Right lobe of liver (tissue), 4 donors: ENCODE data around the gene NME3.

Experiments used
- CTCF ChIP-seq, 4 donors: fragments of 200-600 bp in 3 of 4; fragments of 450-650 bp in 1 of 4; IDR thresholded peaks; one replicate each; pipeline versions ENCODE4 v1.5.1 to v1.8.0; 2016 to 2022; ENCODE audit warnings: antibody characterized with exemption in 4 of 4, mild to moderate bottlenecking in 2 of 4
- POLR2A ChIP-seq: fragments of 450-650 bp; IDR thresholded peaks from one replicate; pipeline ENCODE4 v1.6.1; 2017; ENCODE audit warnings: antibody characterized with exemption, mild to moderate bottlenecking
- donor health status: DM: no; HTN: no; CAD: no.
- donor health status: DM: no; HTN: no; CAD: no.
- donor health status: DM: no; HTN: yes; CAD: no.

- TF ChIP-seq CTCF (IDR thresholded peaks at IDR 0.05): no peak
- TF ChIP-seq POLR2A: no peak
Observed at GRCh38 chr16:1785846-1786170, 14.5 kb upstream of the NME3 start.
